SK-N-MC (cell line): ENCODE data around the gene MYOCD.

ENCODE experiments used
- EZH2 ChIP-seq: fragments of 200-600 bp; sonication (generic); IDR thresholded peaks from one replicate; pipeline ENCODE4 v1.6.1; 2017; ENCODE audit warnings: antibody characterized with exemption
- POLR2AphosphoS5 ChIP-seq: IDR thresholded peaks from 2 replicates; pipeline ENCODE4 v1.6.1; 2012; ENCODE audit warnings: mild to moderate bottlenecking, low read depth, low read length, borderline replicate concordance

DNA sequence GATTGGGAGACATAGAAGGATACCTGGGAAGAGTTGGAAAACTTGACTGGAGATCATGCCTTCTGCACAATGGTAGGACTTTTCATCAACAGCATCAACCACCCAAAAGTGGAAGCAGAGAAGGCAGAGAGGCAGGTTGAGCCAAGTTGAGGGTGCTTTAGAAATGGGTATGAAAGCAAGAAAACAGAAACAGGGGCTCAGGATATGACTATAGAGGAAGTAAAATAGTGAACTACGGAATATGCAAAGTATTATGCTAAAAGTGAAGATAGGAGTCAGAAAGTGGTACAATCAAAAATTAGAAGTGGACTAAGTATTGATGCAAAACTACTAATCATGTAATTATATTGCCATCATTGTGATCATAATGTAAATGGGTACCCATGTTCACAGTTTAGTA lies 107.5 kb downstream of the MYOCD start:
- TF ChIP-seq EZH2 = no peak
- TF ChIP-seq POLR2AphosphoS5 = no peak
